Neural progenitor cell (in vitro differentiated cells): ENCODE measurements around the gene RXRA.

Source experiments
- CTCF ChIP-seq: fragments of 200-600 bp; sonication (generic); IDR thresholded peaks from 2 replicates; pipeline ENCODE4 v1.5.1; 2017; ENCODE audit warnings: antibody characterized with exemption, mild to moderate bottlenecking
- EZH2 ChIP-seq: fragments of 200-600 bp; sonication (generic); IDR thresholded peaks from 2 replicates; pipeline ENCODE4 v1.6.1; 2017; ENCODE audit warnings: antibody characterized with exemption, mild to moderate bottlenecking, moderate library complexity
- EZH2phosphoT487 ChIP-seq: fragments of 200-600 bp; sonication (generic); IDR thresholded peaks from 2 replicates; pipeline ENCODE4 v1.6.1; 2017; ENCODE audit warnings: antibody characterized with exemption

- peak; percentile 81 for TF ChIP-seq CTCF
- TF ChIP-seq EZH2, result no peak
- no peak for TF ChIP-seq EZH2phosphoT487
These were observed 123.1 kb downstream of the RXRA start for GRCh38 chr9:134449180-134449916.
